GM18526 (cell line): ENCODE results near the gene TENT4A.

Experiments
- POLR2A ChIP-seq: IDR thresholded peaks from 3 replicates; pipeline ENCODE4 v1.6.1; 2011; ENCODE audit not compliant: insufficient read length; ENCODE audit errors: extremely low read depth

Gene TENT4A

DNA sequence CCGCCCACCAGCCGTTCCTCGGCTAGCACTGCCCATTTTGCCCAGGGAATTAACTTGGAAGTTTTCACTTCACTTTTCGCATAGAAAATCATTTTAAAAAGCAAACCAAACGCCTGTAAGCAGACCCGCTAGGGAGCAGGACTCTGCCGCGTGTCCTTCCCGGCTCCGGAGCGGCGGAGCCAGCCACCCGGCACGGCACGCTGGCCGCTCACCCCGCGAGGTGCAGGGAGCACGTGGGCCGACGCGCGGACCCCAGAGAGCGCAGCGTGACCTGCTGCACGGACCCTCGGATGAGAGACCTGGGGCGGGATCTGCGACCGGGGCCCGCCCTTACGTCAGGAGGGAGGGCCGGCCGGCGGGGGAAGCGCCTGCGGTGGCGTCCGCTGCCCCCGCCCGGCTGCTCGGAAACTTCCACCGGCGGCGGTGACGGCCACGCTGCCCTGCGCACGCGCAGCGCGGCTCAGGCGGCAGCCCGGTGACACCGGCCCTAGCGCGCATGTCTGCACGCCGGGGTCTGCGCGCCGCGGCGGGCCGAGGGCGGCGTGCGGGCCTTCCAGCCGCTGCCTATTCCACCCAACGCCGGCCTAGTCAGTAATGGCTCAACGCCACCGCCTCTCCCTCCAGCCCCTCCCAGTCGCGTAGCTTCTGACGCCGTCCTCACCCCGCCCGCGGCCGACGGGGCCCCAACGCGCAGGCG is 507 bp upstream of the TENT4A start:
- TF ChIP-seq POLR2A = no peak

DNA sequence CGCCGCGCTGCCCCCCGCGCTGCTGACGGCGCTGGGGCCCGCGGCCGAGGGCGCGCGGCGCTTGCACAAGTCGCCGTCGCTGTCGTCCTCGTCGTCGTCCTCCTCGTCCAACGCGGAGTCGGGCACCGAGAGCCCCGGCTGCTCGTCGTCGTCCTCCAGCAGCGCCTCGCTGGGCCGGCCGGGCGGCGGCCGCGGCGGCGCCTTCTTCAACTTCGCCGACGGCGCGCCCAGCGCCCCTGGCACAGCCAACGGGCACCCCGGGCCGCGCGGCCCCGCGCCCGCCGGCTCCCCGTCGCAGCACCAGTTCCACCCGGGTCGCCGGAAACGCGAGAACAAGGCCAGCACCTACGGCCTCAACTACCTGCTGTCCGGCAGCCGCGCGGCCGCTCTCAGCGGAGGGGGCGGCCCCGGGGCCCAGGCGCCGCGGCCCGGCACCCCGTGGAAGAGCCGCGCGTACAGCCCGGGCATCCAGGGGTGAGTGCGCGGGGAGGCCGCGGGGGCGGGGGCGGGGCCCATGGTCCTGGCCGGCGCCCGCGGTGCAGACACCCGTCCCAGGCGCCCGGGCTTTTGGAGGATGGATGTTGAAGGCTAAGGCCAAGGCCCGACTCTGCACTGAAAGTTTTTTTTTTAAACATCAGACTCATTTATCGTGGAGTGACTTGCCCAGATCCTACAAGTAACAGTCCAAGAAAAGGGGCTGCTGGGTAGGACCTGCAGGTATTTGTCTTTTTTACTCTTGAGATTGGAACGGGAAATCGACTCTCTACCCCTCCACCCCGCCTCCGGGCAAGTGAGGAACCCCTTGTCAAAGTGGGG is 1.2 kb downstream of the TENT4A start:
- no peak for TF ChIP-seq POLR2A

DNA sequence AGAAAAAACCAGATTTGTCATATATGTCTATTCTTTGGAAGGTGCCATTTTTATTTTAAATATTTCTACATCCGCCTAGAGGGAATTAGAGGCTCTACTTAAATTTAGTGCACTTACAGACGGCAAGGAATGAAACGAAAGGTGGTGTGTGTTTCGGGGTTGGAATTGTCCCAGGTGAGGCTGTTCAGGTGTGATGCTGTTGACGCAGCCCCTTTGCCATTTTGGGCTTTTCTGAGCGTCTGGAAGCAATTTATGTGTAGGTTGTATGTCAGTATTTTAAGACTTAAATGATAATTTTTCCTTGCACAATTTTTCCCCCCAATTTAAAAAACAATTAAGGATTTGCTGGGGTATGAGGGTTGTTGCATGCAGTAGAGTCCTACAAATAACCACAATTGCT is 2.0 kb downstream of the TENT4A start:
- no peak for TF ChIP-seq POLR2A

DNA sequence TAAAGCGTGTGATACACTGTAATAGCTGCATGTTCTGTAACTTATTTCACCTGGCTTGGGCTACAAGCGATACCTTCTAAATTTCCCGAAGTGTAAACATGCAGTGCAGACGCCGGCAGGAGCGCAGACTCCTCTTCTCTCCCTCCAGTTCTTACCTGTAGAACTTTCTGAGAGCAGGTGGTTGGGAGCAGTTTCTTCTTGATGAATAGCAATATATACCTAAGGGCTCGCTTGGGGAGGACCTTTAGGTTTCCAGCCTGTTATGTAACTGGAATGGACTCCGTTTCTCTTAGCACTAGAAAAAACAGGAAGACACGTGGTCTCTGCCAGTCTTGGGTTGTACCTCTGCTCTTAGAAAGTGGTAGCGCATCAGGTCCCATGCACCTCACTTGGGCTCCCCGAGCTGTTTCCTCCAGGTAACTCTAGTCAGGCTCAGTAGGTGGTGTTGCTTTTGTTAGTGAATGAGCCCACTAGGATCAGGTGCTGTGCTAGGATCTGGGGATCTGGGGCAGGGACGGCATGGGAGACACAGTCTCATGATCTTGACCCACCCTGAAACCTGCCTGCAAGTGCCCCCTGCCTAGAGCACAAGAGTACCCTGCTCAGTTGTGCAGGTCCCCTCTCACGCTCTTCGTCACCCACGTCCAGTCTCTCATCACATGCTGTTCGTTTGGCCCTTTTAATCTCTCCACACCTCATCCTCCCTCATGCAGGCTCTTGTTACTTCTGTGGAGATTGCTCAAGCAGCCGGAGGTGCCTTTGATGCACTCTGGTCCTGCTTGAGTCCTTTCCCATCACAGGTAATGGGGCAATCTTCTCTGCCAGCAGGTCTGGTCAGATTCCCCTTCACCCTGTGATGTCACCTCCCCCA is 2.8 kb downstream of the TENT4A start:
- TF ChIP-seq POLR2A = no peak

DNA sequence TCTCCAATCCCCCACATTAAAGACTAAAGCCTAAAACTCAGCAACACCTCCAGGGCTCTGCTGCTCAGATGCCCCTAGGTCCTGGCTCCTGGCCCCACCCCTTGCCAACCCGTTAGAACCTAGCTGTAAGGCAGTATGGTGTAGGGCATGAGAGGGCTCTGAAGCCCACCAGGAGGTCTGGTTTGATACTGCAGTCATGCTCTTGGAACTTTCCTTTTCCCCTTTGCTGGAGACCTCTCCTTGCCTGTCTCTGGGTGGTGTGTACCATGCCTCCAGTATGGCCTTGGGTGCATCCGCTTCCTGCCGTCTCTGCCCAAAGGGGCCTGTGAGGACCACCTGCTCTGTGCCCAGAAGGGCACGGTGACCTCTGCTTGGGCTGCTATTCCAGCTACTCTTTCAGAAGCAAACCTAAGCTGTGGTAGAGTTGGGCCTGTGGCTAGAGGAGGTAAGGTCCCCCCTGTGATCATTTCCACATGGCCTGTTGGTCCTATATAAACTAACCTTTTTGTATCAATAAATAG is 3.5 kb downstream of the TENT4A start:
- TF ChIP-seq POLR2A = no peak

DNA sequence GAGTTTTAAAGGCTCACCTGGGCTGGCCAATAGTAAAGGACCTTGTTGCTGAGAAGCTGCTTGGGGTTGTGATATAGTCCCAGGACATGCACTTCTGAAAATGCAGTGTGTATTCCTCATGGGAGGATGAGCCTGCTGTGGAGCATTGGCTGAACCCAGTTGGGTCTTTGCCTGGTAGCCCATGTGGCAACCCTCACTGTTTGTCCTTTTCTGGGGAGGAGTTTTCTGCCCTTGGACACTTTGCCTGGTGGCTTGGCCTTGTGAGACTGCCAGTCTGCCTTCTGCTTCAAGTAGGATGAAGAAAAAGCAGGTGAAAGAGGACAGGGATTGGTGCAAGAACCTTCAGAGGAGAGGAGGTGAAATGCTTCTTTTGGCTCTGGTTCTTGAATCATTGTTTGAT is 4.0 kb downstream of the TENT4A start:
- no peak for TF ChIP-seq POLR2A

DNA sequence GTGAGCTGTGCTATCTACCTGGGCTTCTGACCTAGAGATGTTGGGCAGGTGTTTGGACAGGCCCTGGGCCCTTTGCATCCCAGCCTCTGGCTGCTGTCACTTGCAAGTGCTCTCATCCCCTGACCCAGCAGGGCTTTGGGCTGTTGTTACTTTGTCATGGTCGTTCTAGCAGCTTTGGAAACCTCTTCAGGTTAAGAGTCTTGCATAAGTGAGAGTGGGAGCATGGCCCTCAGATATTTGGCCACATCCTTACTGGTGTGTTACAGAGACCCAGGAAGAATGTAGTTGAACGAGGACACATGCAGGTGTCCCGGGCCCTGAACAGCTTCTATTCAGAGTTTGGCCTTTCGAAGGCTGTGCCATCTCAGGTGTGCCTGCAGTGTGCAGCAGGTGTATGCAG is 4.5 kb downstream of the TENT4A start:
- TF ChIP-seq POLR2A = no peak

DNA sequence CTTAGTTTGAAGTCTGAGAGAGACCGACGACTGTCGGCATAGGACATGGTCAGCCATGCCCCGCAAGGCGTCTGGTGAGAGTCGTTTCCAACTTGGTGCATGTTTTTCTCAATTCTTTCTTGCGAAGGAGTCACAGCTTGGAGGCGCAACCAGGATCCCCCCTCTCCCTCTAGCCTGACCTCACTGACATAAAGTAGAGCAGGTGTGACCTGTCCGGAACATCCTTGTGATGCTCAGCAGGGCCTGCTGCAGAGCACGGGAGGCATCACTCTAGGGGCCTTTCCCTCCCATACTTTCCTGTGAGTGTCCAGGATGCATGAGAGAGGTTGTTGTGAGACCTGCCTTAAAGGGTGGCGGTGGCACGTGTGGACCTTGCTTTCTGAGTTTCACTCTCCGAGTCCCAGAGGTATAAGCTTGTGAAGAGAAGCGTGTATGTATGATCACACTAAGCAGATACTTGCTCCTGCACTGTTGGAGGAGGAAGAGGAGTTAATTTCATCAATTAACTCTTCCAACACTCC is 5.0 kb downstream of the TENT4A start:
- no peak for TF ChIP-seq POLR2A

DNA sequence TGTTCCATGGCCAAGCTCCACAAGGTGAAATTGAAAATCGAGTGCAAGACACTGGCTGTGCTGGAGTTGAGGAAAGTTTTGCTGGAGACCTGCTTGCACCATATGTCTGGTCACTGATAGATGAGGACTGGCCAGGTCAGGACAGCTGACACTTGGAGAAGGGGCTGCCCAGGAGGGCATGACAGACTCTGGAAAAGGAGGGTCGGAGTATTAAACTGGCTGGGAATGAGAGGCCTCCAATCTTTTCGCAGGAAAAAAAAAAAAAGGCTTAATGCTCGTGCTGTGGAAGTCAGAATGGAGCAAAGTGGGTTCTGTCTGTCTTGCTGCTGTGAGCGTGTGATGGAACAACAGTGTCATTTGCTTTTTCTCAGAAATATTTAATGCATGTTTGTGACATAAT is 5.5 kb downstream of the TENT4A start:
- TF ChIP-seq POLR2A = no peak

DNA sequence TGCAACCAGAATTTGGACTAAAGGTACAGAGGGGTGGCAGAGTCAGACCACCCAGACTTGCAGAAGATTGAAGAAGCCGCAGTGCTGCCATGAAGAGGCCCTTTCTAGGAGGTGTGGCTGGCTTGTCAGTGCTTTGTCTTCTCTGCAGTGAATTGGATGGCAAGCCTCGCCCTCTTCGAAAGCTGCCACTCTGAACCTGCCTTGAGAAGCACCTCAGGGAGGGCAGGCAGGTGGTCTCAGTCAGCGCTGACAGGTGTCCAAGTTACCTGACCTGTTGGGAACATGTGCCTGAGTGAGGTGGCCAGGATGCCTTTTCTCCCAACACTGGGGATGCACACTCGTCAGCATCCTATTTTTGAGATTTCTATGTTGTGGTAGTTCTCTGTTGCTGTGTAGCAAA is 6.2 kb downstream of the TENT4A start:
- TF ChIP-seq POLR2A = no peak

DNA sequence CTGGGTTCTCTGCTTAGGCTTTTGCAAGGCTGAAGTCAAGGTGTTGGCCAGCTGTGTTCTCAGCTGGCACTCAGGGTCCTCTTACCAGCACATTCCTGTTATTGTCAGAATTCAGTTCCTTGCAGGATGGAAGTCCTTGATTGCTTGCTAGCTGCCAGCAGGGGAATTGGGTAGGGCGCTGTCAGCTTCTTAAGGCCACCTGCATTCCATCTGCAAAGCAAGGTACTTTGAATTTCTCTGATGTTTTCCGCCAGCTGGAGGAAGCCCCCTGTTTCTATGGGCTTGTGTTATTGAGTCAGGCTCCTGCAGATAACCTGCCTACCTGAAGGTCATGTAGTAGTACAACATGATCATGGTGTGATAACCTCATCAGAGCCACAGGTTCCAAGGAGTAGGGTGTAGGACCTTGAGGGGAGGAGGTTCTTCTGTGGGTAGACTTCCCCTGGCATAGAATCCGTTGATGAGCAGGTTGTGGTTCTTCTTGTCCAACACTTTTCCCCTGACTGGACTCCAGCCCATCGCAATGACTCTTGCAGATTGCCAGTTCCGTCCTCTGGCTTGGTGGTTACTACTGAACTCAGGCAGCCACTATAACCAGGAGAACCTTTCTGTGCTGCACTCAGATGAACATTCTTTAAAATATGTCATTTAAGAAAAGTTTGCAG is 6.8 kb downstream of the TENT4A start:
- no peak for TF ChIP-seq POLR2A

DNA sequence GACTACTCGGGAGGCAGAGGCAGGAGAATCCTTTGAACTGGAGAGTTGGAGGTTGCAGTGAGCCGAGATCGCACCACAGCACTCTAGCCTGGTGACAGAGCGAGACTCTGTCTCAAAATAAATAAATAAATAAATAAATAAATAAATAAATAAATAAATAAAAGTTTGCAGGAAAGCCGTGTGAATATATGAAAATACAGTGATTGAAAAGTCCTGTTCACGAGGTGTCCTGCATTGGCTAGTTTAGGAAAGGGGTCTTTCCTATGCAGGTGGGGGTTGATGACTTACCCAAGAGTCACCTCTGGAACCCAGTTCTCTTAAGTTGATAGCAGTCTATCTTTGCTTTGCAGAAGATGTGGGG is 7.3 kb downstream of the TENT4A start:
- TF ChIP-seq POLR2A = no peak

DNA sequence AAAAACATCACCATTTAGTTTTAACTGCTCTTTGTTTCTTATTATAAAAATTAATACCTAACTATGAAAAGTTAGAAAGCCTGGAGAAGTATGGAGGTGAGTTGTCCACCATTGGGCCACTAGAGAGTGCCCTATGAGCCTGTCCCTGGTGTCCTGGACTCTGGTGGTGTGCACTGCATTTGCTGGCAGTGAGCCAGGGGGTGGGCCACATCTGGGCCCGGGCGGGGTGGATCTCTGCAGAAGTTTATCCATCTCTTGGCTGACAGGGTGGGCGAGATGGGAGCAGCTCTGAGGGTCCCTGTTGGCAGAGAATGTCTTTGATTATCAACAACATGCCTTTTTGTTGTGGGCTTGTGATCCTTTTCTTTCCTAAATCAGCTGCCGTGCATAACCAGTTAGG is 8.2 kb downstream of the TENT4A start:
- no peak for TF ChIP-seq POLR2A

DNA sequence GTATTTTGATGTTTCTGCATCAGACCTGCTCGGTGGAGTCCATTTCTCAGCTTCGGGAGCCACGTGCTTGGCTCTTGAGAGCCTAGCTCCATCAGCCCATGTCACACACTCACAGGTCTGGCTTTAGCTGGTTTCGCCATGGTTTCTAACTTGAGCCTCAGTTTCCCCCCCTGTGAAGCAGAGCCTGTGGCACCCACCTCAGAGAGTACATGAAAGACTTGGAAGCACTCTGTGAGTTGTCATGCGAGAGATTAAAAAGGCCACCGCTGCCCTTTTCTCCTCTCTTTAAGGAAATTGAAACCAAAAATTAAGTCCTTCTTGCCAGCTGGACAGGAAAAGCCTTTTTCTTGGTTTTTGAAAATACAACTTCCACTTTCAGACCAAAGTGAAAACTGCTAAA is 8.8 kb downstream of the TENT4A start:
- TF ChIP-seq POLR2A = no peak

DNA sequence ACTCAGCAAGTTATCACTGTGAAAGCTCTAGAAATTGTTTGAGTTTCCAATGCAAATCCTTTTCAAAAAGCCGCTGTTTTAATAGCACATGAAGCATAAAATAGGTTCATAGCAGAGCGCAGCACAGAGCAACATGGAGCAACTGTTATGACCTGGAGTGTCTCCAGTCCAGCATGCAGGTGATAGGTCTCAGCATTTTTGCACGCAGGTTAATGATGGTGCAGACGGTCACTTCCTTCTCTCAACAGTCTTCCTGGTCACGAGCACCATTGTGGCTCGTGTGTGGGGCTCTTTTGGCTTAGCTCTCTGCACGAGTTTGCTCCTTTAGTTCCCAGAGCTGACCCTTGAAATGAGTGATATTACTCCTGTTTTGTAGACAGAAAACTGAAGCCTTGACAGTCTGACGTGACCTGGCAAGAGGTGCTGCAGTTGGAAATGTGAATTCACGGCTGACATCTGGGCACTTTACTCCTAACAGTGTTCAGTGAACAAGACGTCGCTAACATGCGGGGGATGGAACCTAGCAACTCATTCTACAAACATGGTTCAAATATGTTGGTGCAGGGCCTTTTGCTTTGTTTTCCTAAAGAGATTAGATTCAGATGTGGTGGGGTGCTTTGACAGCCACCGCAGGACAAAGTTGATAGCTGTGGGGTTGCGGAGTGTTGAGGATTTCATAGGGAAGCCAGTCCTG is 10.0 kb downstream of the TENT4A start:
- no peak for TF ChIP-seq POLR2A

DNA sequence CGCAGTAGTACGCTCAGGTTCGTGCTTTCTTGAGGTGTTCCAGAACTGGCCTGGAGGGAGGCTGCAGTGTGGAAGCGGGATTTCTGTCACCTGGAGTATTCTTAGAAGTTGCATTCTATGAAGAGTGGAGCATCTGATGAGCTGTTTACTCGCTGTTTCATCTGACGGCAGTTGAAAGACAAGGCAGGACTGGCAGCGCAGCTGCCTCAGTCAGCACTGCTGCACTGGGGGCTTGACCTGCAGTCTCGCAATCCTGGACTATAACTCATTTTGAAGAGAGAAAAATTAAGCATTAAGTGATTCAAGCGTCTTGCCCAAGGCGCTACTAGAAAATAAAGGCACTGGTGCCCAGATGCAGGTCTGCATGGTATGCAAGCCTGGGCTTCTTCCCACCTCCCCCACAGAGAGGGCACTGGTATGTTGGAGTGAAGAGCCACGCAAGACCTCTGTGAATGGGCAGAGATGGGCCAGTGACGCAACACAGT is 10.6 kb downstream of the TENT4A start:
- TF ChIP-seq POLR2A = no peak
